GM19468 (cell line): ENCODE results near the gene LTB.
"Not testable (repeated sequence)": the region's sequence is repeated elsewhere in the genome, so short reads cannot be mapped to it uniquely, and the experiment has no call there.

Experiments used
- ATAC-seq: cut with Tn5 transposase; IDR thresholded peaks from one replicate; pipeline ENCODE4 v1.9.1; 2021; ENCODE audit warnings: mild to moderate bottlenecking, moderate library complexity, moderate number of reproducible peaks; ENCODE audit not compliant: unreplicated experiment; ENCODE audit errors: extremely low read depth

LTB gene

DNA sequence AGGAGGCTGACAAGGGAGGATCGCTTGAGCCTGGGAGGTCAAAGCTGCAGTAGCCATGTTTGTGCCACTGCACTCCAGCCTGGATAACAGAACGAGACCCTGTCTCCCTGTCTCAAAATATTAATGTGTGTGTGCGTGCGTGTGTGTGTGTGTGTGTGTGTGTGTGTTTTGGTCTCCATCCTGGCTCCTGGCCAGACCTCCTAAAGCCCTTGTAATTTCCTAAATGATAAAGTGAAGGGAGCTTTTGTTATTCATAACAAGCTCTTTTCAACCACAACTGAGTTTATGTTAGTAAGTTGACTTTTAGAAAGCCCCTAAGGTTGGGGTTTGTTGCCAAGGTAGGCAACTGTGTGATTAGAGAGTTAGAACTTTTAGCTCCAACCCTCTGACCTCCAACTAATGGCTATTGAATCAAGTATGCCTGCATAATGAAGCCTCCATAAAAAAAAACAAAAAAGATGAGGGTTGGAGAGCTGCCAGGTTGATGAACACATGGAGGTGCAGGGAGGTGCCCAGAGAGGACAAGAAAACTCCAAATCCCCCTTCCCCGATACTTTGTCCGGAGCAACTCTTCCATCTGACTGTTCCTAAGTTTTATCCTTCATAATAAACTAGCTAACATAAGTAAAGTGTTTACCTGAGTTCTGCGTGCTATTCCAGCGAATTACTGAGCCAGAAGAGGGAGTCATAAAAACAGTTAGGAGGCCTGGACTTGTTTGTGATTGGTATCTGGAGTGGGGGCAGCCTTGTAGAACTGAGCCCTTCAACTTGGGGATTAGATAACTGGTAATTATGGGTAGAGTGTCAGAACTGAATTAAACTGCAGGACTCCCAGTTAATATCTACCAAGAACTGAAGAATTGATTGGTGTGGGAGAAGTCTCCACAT lies 27.5 kb upstream of the LTB start:
- ATAC-seq = no peak

DNA sequence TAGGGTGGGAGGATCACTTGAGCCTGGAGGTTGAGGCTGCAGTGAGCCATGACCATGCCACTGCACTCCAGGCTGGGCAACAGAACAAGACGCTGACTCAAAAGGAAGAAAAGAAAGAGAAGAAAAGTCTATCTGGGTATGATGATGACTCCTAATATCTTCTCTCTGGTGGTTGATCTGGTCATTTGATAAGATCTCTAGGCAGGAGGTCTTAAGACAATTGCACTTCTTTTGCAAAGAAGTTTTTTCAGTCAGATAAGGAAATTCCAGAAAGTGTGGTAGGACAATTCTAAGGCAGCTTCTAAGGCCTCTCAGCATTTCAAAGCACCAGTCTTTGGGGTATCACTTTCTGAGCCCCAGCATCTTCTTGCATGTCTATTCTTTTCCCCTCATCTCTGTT lies 25.1 kb upstream of the LTB start:
- no peak for ATAC-seq

DNA sequence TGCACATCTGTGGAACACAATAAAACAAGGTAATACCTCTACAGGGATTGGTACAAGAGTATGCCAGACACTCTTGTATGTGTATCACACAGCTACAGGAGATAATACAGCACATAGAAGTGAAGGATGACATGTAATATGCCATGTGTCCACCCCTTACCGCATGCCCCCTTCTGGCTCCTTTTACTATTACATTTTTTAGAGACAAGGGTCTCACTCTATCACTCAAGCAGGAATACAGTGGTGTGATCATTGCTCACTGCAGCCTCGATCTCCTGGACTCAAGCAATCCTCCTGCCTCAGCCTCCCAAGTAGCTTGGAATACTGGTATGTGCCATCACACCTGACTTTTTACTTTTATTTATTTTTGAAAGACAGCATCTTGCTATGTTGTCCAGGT lies 14.8 kb upstream of the LTB start:
- ATAC-seq = no peak

DNA sequence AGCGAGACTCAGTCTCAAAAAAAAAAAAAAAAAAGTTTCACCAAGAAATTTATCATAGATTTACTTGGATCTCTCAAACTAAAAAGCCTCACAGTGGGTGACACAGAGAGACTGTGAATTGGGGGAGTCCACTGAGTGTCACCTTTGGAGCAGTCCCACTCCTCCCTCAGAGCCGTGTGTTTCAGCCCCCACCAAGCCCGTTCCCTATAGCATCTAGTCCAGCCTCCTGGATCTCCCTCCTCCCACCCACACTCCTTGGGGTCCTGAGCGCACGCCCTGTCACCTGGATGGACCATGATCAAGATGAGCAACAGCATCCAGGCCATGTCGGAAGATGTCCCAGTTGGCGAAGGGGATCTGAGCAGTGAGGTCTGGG lies 10.2 kb upstream of the LTB start:
- ATAC-seq = no peak

DNA sequence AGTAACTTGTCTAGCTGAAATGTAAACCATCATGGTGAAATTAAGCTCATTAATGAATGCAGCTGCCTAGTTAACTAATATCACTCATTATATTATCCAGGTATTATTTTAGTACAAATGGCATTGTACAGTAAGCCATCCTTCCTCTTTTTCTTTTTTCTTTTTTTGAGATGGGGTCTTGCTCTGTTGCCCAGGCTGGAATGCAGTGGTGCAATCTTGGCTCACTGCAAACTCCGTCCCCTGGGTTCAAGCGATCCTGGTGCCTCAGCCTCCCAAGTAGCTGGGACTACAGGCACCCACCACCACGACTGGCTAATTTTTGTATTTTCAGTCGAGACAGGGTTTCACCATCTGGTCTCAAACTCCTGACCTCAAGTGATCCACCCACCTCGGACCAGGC lies 8.5 kb upstream of the LTB start:
- ATAC-seq = not testable (repeated sequence)

DNA sequence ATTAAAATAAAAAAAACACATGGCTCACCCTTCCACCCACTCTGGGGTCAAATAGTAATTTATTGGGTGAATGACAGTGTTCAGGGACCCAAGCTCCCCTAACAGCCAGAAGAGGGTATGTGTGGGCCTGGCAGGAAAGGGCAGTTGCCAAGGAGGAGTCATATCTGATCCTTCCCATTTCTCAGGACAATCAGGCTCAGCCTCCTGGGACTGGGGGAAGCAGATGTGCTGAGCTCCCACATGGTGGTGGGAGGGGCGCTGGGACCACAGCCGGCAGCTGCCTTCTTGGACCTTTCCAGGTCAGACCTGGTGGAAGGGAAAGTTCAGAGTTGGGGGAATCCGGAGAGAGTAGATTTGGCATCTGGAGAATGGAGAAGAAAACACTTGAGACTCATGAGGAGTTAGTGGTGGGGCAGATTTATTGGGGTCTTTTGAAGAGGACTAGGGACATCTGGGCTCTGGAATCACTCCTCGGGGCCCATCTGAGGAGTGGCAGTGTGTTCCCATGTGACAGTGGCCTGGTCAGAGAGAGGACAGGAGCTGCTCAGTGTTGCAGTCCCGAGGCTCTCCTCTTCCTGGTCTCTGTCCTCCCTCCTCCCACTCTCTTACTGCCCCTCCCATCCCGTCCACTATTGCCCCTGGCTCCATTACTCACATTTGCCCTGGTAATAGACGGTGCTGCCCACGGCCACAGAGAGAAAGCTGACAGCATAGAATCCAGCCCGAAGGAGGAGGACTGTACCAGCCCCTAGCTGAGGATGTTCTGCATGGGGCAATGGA lies 6.8 kb upstream of the LTB start:
- no peak for ATAC-seq

DNA sequence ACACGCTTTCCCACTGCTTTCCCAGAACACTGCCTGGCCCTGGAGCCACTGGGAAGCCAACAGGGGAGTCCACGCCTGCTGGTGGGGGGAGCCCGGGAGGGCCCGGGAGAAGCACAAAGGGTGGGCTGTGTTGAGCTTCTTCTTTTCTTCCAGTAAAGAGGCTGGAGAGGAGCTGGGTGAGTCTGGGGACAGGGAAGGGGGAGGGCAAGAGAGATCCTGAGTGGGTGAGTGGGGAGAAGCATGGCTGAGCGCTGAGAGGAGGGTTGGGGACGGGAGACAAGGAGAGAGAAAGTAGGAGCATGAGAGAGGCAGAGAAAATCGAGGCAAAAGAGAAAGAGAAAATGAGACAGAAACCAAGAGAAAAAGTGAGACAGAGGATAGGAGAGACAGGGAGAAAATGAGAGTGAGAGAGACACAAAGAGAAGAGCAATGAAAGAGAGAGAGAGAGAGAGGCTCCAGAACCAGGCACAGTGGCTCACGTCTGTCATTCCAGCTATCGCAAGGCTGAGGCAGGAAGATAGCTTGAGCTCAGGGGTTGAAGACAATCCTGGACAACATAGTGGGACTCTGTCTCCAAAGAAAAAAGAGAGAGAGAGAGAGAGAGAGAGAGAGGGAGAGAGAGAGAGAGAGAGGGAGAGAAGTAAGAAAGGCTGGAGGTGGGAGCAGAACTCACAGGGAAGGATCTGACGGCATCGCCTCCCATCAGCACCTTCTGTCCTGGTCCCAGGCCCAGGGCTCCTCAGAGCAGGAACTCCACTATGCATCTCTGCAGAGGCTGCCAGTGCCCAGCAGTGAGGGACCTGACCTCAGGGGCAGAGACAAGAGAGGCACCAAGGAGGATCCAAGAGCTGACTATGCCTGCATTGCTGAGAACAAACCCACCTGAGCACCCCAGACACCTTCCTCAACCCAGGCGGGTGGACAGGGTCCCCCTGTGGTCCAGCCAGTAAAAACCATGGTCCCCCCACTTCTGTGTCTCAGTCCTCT lies 5.9 kb upstream of the LTB start:
- no peak for ATAC-seq

DNA sequence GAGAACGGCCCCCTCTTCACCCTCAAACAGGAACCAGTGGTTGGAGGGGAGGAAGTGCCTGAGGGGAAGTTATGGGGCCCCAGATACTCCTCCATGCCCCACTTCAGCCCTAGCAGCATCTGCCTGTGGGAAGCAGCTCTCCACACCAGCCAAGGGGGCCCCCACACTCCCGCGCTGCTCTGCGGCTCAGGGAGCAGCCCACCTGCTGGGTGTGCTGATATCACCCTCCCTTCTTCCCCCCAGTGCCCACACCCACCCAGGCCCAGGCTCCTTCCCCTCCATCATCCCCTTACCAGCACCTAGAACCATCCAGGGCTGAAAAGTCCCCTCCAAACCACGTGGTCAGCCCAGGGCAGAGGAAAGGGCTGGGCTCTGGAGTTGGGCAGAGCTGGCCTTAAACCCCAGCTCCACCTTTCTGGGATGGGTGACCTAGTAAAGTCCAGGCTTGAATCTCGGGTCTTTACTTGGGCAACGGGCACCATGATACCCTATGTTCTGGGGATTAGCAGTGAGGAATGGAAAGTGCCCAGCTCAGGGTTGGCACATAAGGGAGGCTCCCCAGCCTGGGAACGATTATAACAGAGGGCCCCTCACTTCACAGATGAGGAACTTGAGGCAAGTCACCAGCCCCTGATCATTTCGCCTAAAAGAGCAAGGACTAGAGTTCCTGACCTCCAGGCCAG lies 4.5 kb upstream of the LTB start:
- ATAC-seq = no peak

DNA sequence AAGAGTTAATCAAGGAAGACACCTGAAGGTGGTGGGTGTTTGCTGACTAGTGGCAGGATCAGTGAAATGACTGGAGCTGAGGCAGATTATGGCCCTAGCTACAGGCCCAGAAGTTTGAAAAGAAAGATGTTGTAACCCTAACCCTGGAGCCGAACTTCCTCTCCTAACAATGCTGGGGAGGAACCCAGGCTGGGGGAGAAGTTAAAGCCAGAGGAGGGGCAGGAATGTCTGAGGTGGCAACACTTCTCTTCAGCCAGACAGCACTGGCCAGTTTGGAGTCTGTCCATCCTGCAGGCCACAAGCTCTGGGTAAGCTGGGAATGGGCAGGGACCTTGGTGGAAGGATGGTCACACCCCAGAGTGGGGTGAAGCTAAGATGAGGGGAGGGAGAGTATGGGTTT lies 3.8 kb upstream of the LTB start, which contains the start of gene LST1:
Gene LST1 (plus strand): TSS at position 270 of the 400 bp plus-strand sequence. CDS start 1,023 bp downstream, outside the sequence.
- no peak for ATAC-seq

DNA sequence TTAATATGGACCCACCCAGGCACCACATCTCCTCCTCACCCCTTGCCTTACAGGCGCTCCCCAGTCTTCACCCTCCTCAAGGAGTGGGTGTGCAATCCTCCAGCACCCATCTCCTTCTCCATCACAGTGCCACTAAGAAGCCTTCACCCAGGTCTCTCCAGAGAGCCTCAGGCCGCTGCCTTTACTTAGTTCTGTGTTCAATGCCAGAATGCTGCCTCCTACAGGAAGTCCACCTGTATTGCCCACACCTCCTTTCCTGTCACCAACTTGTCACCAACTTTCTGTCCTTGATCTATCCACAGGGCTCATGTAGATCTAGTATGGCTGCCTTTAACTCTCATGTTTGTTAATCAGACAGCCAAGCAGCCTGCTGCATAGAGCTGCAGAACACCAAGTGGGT lies 3.3 kb upstream of the LTB start:
- ATAC-seq = no peak

DNA sequence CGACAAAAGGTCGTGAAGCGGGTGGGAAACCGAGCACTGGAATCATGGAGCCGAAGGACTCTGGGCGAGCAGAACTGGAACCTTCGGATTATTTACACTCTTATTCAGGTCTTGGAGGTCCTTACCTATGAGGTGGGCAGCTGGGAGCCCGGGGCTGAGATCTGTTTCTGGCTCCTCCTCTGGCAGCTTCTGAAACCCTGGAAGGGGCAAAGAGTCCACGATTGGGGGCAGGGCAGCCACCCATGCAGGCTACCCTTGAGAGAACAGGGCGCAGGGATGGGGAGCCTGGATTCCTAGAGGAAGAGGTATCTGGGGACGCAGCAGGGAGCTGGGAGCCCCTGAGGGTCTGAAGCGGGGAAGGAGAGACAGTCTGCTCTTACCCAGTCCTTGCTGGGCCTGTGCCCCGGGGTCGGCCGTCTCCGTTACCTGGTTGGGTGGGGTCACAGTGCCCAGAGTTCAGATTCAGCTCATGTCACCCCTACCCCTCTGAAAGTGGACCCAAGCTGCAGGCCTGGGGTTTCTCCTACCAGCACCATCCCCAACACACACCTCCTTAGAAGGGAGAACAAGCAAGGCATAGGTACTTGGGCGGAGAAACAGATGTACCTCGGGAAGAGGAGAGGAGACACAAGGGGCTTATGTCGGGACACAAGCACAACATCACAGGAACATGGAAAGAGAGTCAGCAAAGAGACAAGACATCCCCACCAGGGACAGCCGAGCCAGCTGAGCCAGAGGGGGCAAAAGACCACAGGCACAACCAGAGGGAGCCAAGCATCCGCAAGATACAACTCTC lies 592 bp downstream of the LTB start:
- ATAC-seq = no peak

DNA sequence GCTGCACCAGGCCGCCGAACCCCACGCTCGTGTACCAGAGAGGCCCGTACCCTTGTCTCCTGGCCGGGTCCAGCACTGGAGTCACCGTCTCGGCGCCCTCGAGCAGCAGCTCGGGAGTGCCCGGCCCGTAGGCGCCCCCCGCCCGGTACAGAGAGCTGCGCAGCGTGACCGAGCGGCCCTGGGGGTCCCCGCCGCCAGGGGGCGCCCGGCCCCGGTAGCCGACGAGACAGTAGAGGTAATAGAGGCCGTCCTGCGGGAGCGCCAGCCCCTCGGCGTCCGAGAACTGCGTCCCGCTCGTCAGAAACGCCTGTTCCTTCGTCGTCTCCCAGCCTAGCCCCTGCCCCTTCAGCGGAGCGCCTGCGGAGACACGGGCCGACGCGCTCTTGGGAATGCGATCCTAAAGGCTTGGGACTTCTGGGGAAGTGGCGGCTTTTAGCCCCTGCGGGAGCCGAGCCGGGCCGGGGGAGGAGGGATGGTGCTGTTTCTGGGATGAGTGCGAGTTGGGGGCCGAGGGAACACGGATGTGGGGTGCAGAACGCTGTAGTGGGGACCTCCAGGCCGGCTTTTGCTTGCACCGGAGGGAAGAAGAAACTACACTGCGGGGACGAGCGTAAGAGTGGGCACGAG lies 1.3 kb downstream of the LTB start:
- no peak for ATAC-seq

DNA sequence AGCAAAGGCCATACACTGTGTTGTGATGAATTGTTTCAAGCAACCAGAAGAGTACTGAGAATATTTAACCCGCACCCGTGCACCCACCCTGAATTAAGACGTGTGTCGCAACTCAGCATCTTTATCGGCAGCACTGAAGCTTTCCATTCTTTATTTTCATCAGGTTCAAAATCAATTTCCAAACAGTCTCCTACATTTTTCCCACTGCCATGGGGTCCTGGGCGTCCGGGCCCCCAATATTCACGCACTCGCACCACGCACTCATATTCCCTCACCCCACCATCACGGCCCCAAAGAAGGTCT lies 1.8 kb downstream of the LTB start:
- no peak for ATAC-seq

DNA sequence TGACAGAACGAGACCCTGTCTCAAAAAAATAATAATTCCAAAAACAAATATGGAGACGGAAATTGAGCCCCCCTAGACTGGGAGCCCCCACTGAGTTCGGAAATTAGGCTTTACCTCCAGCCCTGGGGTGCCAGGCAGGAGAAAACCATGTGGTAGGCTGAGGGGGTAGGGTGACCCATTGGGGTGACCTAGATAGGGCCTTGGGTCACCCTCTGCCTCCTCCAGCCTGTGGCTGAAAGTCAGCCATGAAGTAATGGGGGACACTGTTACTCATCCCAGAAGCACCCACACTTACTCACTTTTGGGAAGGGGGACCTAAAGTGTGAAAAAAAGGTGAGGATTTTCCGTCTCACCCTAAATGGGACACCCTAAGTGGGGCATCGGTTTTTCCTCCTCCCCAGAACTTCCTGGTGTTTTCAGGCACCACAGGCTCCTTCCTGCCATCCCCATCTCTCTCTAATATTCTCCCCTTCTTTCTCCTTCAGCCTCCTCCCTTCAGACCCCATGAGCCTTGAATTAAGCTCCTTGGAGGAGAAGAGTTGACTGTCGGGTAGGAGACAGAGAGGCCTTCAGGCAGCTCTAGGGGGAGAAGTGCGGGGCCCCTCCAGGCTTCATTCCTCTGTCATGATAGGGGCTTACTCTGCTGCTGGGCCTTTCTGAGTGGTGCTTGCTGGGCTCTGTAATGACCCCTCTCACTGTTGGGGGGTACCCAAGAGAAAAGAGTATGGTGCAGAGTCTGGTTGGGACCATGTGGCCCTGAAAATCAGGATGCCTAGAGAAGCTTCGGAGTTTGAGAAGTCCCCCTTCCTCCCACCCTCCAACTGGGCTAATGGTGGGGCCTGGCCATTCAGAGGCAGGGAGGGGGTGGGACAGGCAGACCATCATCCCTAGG lies 2.4 kb downstream of the LTB start:
- no peak for ATAC-seq

DNA sequence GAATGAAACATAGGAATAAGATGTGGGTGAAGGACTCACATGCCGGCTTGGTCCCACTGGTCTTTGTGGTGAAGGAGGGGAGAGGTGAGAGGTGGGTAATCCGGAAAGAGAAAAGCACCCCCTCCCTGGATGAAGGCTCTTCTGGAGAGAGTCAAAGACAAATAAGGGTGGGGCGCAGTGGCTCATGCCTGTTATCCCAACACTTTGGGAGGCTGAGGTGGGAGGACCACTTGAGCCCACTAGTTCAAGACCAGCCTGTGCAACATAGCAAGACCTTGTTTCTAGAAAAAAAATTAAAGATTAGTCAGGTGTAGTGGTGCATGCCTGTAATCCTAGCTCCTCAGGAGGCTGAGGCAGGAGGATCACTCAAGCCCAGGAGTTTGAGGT lies 3.1 kb downstream of the LTB start:
- no peak for ATAC-seq

DNA sequence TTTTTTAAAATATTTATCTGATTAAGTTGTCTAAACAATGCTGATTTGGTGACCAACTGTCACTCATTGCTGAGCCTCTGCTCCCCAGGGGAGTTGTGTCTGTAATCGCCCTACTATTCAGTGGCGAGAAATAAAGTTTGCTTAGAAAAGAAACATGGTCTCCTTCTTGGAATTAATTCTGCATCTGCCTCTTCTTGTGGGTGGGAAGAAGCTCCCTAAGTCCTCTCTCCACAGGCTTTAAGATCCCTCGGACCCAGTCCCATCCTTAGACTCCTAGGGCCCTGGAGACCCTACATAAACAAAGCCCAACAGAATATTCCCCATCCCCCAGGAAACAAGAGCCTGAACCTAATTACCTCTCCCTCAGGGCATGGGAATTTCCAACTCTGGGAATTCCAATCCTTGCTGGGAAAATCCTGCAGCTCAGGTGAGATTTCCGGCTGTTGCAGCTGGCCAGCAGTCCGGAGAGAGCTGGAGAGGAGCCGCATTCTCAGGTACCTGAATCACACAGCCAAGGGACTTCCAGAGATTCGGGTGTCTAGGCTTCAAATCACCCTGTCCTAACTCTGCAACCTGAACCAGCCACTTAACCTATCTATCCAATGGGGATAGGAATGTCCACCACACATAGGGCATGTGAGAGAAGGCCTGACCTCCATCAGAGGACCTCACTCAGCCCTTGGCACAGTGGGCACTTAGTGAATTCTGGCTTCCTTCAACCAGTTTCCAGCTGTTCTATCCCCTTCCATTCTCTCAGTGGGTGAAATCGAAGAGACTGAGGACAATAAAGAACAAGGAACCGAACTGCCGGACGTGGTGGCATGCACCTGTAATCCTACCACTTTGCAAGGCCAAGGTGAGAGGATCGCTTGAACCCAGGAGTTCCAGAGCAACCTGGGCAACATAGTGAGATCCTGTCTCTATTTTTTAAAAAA lies 3.8 kb downstream of the LTB start:
- no peak for ATAC-seq

DNA sequence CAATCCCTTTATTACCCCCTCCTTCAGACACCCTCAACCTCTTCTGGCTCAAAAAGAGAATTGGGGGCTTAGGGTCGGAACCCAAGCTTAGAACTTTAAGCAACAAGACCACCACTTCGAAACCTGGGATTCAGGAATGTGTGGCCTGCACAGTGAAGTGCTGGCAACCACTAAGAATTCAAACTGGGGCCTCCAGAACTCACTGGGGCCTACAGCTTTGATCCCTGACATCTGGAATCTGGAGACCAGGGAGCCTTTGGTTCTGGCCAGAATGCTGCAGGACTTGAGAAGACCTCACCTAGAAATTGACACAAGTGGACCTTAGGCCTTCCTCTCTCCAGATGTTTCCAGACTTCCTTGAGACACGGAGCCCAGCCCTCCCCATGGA lies 4.7 kb downstream of the LTB start:
- no peak for ATAC-seq
